H1 (cell line): ENCODE results near the gene ATG5. TPM values are rescaled to one million over a fixed set of nuclear protein-coding genes. Genes with fewer than 3 reads are reported as not detected.

ENCODE experiments used
- CTCF ChIA-PET: fragments of 300-600 bp; sonication (Branson Sonifier 250); formaldehyde crosslinking; loops from one replicate; lab custom pipeline; 2021; ENCODE audit not compliant: partially characterized antibody; lab: Charles Lee
- POLR2A ChIA-PET: fragments of 300-600 bp; sonication (Branson Sonifier 250); formaldehyde crosslinking; loops from one replicate; lab custom pipeline; 2021; ENCODE audit warnings: inconsistent platforms; ENCODE audit not compliant: partially characterized antibody; lab: Charles Lee
- DNase-seq, 2 experiments: peaks; one replicate each; pipeline versions ENCODE4 v3.0.0 to v3.0.0-alpha.2; 2010 to 2022; ENCODE audit warnings: low spot score in 2 of 2, low read depth in 1 of 2, mixed read lengths in 1 of 2
- FAIRE-seq: peaks from 2 replicates; lab custom pipeline; 2011; peaks lifted over from hg19 to GRCh38; lab: Jason Lieb, UNC
- H2AFZ ChIP-seq: 2 replicates; pipeline ENCODE4 v1.8.1; 2012; ENCODE audit warnings: low read length, inconsistent platforms
- H2AK5ac ChIP-seq: 2 replicates; pipeline ENCODE4 v1.6.1; 2013; ENCODE audit warnings: low read depth, low read length
- H2BK120ac ChIP-seq: replicated peaks from 2 replicates; pipeline ENCODE3; 2013; ENCODE audit warnings: low read depth, low read length, inconsistent platforms
- H2BK12ac ChIP-seq: 2 replicates; pipeline ENCODE4 v1.6.1; 2013; ENCODE audit warnings: low read depth, low read length
- H2BK15ac ChIP-seq: 2 replicates; pipeline ENCODE4 v1.6.1; 2013; ENCODE audit warnings: low read length
- H2BK20ac ChIP-seq: 2 replicates; pipeline ENCODE4 v1.6.1; 2013; ENCODE audit warnings: low read length
- H2BK5ac ChIP-seq: 2 replicates; pipeline ENCODE4 v1.6.1; 2013; ENCODE audit warnings: low read depth, low read length
- H3K14ac ChIP-seq: 2 replicates; pipeline ENCODE4 v1.6.1; 2013; ENCODE audit warnings: inconsistent platforms; ENCODE audit not compliant: insufficient read length
- H3K18ac ChIP-seq: 2 replicates; pipeline ENCODE4 v1.6.1; 2013; ENCODE audit warnings: low read length; ENCODE audit errors: extremely low read depth
- H3K23ac ChIP-seq: 2 replicates; pipeline ENCODE4 v1.6.1; 2013; ENCODE audit warnings: inconsistent platforms; ENCODE audit not compliant: insufficient read length
- H3K23me2 ChIP-seq: 2 replicates; pipeline ENCODE4 v1.6.1; 2013; ENCODE audit warnings: low read depth, low read length
- H3K27ac ChIP-seq: 2 replicates; pipeline ENCODE4 v1.6.1; 2011; ENCODE audit warnings: low read depth, low read length, inconsistent platforms
- H3K27me3 ChIP-seq, 4 experiments: replicated peaks in 1 of 4; 1 replicate in 1 of 4; 2 replicates in 3 of 4; pipeline versions ENCODE4 v1.6.1 to v1.8.1; 2011 to 2013; ENCODE audit warnings: low read length in 3 of 4, mild to moderate bottlenecking in 3 of 4, inconsistent platforms in 2 of 4, mixed read lengths in 2 of 4, moderate library complexity in 1 of 4; ENCODE audit not compliant: control insufficient read depth in 3 of 4, insufficient read depth in 3 of 4; ENCODE audit errors: extremely low read depth in 1 of 4
- H3K36me3 ChIP-seq, 4 experiments: 2 replicates each; pipeline versions ENCODE4 v1.6.1 to v1.8.1; 2011 to 2013; ENCODE audit warnings: mild to moderate bottlenecking in 4 of 4, low read length in 3 of 4, moderate library complexity in 2 of 4, control low read depth in 1 of 4, inconsistent platforms in 1 of 4; ENCODE audit not compliant: insufficient read depth in 4 of 4, control insufficient read depth in 2 of 4
- H3K4ac ChIP-seq: replicated peaks from 2 replicates; pipeline ENCODE3; 2013; ENCODE audit warnings: low read length, low read depth, mixed read lengths, inconsistent platforms; ENCODE audit not compliant: insufficient read length
- H3K4me1 ChIP-seq, 4 experiments: replicated peaks in 1 of 4; 1 replicate in 1 of 4; 2 replicates in 3 of 4; pipeline versions ENCODE4 v1.6.1 to v1.8.1; 2011 to 2013; ENCODE audit warnings: low read length in 3 of 4, inconsistent platforms in 2 of 4, mixed read lengths in 1 of 4; ENCODE audit not compliant: insufficient read depth in 4 of 4, control insufficient read depth in 3 of 4
- H3K4me2 ChIP-seq, 2 experiments: 2 replicates each; pipeline versions ENCODE4 v1.6.1 to v1.8.1; 2011 to 2013; ENCODE audit warnings: low read depth in 2 of 2, low read length in 2 of 2, control low read depth in 1 of 2, inconsistent platforms in 1 of 2, mild to moderate bottlenecking in 1 of 2; ENCODE audit not compliant: insufficient read depth in 1 of 2
- H3K4me3 ChIP-seq, 4 experiments: fragments of 200-600, 300-600 bp in 1 of 4; sonication (generic), shearing (Covaris generic), sonication (Bioruptor Twin) in 1 of 4; 2 replicates each; pipeline versions ENCODE4 v1.5.1 to v1.8.1; 2011 to 2016; ENCODE audit warnings: low read length in 4 of 4, low read depth in 3 of 4, control low read depth in 2 of 4, inconsistent platforms in 2 of 4, mild to moderate bottlenecking in 2 of 4, mixed read lengths in 1 of 4, moderate library complexity in 1 of 4; ENCODE audit not compliant: insufficient read depth in 2 of 4; ENCODE audit errors: extremely low read depth in 1 of 4
- H3K56ac ChIP-seq: replicated peaks from 2 replicates; pipeline ENCODE3; 2013; ENCODE audit warnings: low read depth, mild to moderate bottlenecking, mixed read lengths, low read length, inconsistent platforms; ENCODE audit not compliant: insufficient read length
- H3K79me1 ChIP-seq: 2 replicates; pipeline ENCODE4 v1.6.1; 2013; ENCODE audit warnings: low read depth, low read length, control low read depth
- H3K79me2 ChIP-seq, 2 experiments: 2 replicates each; pipeline versions ENCODE4 v1.6.1 to v1.8.1; 2012 to 2013; ENCODE audit warnings: low read length in 2 of 2, mild to moderate bottlenecking in 2 of 2, inconsistent platforms in 1 of 2; ENCODE audit not compliant: insufficient read depth in 2 of 2, control insufficient read depth in 1 of 2
- H3K9ac ChIP-seq, 4 experiments: replicated peaks in 1 of 4; 1 replicate in 1 of 4; 2 replicates in 3 of 4; pipeline versions ENCODE4 v1.6.1 to v1.8.1; 2011 to 2013; ENCODE audit warnings: low read depth in 3 of 4, low read length in 3 of 4, control low read depth in 2 of 4, mild to moderate bottlenecking in 2 of 4, moderate library complexity in 2 of 4, inconsistent platforms in 1 of 4; ENCODE audit errors: extremely low read depth in 1 of 4
- H3K9me3 ChIP-seq, 2 experiments: 2 replicates each; pipeline versions ENCODE4 v1.6.1 to v1.8.1; 2012 to 2013; ENCODE audit warnings: mild to moderate bottlenecking in 2 of 2, moderate library complexity in 2 of 2, control low read depth in 1 of 2, inconsistent platforms in 1 of 2, low read depth in 1 of 2, low read length in 1 of 2, mixed read lengths in 1 of 2; ENCODE audit not compliant: insufficient read depth in 2 of 2
- H4K20me1 ChIP-seq, 2 experiments: replicated peaks in 1 of 2; 2 replicates each; pipeline versions ENCODE3 to v1.8.1; 2011 to 2013; ENCODE audit warnings: inconsistent platforms in 2 of 2, low read length in 2 of 2, mild to moderate bottlenecking in 1 of 2; ENCODE audit not compliant: insufficient read depth in 2 of 2, control insufficient read depth in 1 of 2
- H4K5ac ChIP-seq: 2 replicates; pipeline ENCODE4 v1.6.1; 2013; ENCODE audit warnings: low read length, low read depth, mixed read lengths, inconsistent platforms; ENCODE audit not compliant: insufficient read length
- H4K8ac ChIP-seq: 2 replicates; pipeline ENCODE4 v1.8.0; 2013; ENCODE audit warnings: mild to moderate bottlenecking, moderate library complexity, low read length, inconsistent platforms; ENCODE audit not compliant: insufficient read depth; ENCODE audit errors: extremely low read depth
- H4K91ac ChIP-seq: replicated peaks from 2 replicates; pipeline ENCODE3; 2013; ENCODE audit warnings: low read length, mixed read lengths, inconsistent platforms; ENCODE audit not compliant: insufficient read length
- NRF1 ChIP-seq: IDR thresholded peaks from 2 replicates; pipeline ENCODE4 v1.6.1; 2011; ENCODE audit warnings: mild to moderate bottlenecking, low read depth, low read length, improper control_type of control experiment
- RXRA ChIP-seq: IDR thresholded peaks from 2 replicates; pipeline ENCODE4 v1.6.1; 2011; ENCODE audit warnings: low read depth, mild to moderate bottlenecking, low read length, moderate library complexity; ENCODE audit not compliant: insufficient read depth
- YY1 ChIP-seq: IDR thresholded peaks from 2 replicates; pipeline ENCODE4 v1.6.1; 2011; ENCODE audit warnings: low read depth, mild to moderate bottlenecking, low read length
- WGBS, 2 experiments: shearing (Covaris generic) in 1 of 2; methylation state at CpG; one replicate each; pipeline versions ENCODE4 v1.1.6 to v1.1.7; 2013 to 2015; ENCODE audit warnings: low lambda C conversion rate in 2 of 2, mixed read lengths in 2 of 2, inconsistent platforms in 1 of 2, low coverage in 1 of 2, missing lambda C conversion rate in 1 of 2; ENCODE audit not compliant: insufficient replicate concordance in 2 of 2, insufficient coverage in 1 of 2, insufficient read length in 1 of 2; ENCODE audit errors: extremely low coverage in 1 of 2, missing lambda C conversion rate in 1 of 2; 5-methylcytosine and 5-hydroxymethylcytosine counted together
- polyA plus RNA-seq, 7 experiments: library from polyadenylated mRNA; depleted of rRNA in 3 of 7; stranded (reverse) in 5 of 7; unstranded in 2 of 7; fragments of >200 nt in 5 of 7; fragments of 200-250 nt in 2 of 7; gene quantifications; 1 replicate in 5 of 7; 2 replicates in 1 of 7; 4 replicates in 1 of 7; pipeline versions ENCODE4 v1.2.1 to v1.2.3, GENCODE V29; 2011 to 2013; ENCODE audit warnings: missing spikeins in 2 of 7, mixed read lengths in 2 of 7
- total RNA-seq: library from RNA; stranded (reverse); fragmentation: NEBNext Ultra II Directional; extraction: Animal tissue kit (Norgen Biotek cat#: 25700); gene quantifications from 2 replicates; pipeline ENCODE4 v1.2.1, GENCODE V29; 2021
- TF ChIP-seq, protein P1 (sequence below): IDR thresholded peaks from 2 replicates; pipeline ENCODE4 v1.6.1; 2011; ENCODE audit warnings: low read depth, mild to moderate bottlenecking, low read length; ENCODE audit not compliant: insufficient read depth
- TF ChIP-seq, protein P2 (sequence below): IDR thresholded peaks from 2 replicates; pipeline ENCODE4 v1.6.1; 2011; ENCODE audit warnings: low read length, improper control_type of control experiment

The ATG5 gene
- total and polyA plus RNA-seq, 2 of the 8 experiments (the other 6 are each of a cell fraction or from before 2014, with no cell fraction given), result 18.2 to 39.0 TPM

DNA sequence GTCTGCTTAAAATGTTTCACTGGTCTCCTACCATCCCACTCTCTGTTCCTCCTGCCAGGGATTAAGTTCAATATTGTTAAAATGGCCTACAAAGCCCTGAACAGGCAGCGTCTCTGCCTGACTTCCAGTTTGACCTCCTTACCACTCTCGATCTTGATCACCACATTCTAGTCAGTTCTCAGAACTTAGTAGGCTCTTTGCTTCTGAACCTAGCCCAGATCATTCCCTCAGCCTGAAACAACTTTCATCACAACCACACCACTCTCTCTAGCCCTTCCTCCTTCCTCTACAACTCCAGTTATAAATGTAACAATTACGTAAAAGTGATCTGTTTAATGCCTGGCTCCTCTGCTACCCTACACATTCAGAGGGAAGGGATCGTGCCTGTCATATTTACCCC is 53.3 kb downstream of the ATG5 start:
- no peaks in the 10 kb centered on the region; the same call in 1 of the 2 replicates for H3K23me2 ChIP-seq
- H2BK120ac ChIP-seq, result no peak overlapping the region
- TF ChIP-seq, protein P1, sequence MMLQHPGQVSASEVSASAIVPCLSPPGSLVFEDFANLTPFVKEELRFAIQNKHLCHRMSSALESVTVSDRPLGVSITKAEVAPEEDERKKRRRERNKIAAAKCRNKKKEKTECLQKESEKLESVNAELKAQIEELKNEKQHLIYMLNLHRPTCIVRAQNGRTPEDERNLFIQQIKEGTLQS, result no peak
- TF ChIP-seq NRF1 (no peak), RXRA (no peak), YY1 (no peak)
- TF ChIP-seq, protein P2, sequence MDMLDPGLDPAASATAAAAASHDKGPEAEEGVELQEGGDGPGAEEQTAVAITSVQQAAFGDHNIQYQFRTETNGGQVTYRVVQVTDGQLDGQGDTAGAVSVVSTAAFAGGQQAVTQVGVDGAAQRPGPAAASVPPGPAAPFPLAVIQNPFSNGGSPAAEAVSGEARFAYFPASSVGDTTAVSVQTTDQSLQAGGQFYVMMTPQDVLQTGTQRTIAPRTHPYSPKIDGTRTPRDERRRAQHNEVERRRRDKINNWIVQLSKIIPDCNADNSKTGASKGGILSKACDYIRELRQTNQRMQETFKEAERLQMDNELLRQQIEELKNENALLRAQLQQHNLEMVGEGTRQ, result no peak
- no peak overlapping the region for H3K27ac ChIP-seq
- no peak overlapping the region for H2BK20ac ChIP-seq
- H2AK5ac ChIP-seq, result no peak overlapping the region
- H4K91ac ChIP-seq, result no peak overlapping the region
- peaks cover 0 to 12% (median 0%) of the 10 kb centered on the region in 4 experiments; a peak in 2 of 8 replicates for H3K36me3 ChIP-seq
- no peak overlapping the region for H2BK15ac ChIP-seq
- H4K8ac ChIP-seq, result no peak overlapping the region
- no peaks in the 10 kb centered on the region for H3K27me3 ChIP-seq
- FAIRE-seq, result no peak
- H2BK5ac ChIP-seq, result no peak overlapping the region
- no peak overlapping the region for H3K4me2 ChIP-seq
- peaks cover 0 to 9% of the 10 kb centered on the region in 2 experiments; a peak in 1 of 4 replicates for H3K9me3 ChIP-seq
- no peak overlapping the region for H2AFZ ChIP-seq
- H3K9ac ChIP-seq, result no peak overlapping the region
- H3K79me1 ChIP-seq, result no peaks in the 10 kb centered on the region; the same call in 1 of the 2 replicates
- DNase-seq, result no peak
- H3K56ac ChIP-seq, result no peak overlapping the region
- whole genome bisulfite sequencing, 2 experiments, result 97% methylated on average over 4 of the region's 4 CpGs; no CpG with 5 or more reads in 1 of the 2 experiments
- H3K23ac ChIP-seq, result no peak overlapping the region
- H3K14ac ChIP-seq, result no peak overlapping the region
- H3K79me2 ChIP-seq, result peaks cover 3 to 61% of the 10 kb centered on the region in 2 experiments; a peak in 3 of 4 replicates
- ChIA-PET POLR2A (interaction anchor here (0.7 kb wide), 1 partner anchor 59 kb away, joined by 3 read pairs; no protein-coding TSS in a partner anchor), CTCF (interaction anchor here (0.6 to 3.3 kb wide), 3 partner anchors 10 to 91 kb away, joined by 4 to 9 read pairs (median 6); no protein-coding TSS in a partner anchor)
- no peak overlapping the region for H3K18ac ChIP-seq
- no peak overlapping the region for H3K4me3 ChIP-seq
- peaks cover 2% of the 10 kb centered on the region in 2 experiments for H4K20me1 ChIP-seq
- no peak overlapping the region for H4K5ac ChIP-seq
- no peak overlapping the region for H3K4ac ChIP-seq
- 0 out of 7 replicates have a peak, but pooled peaks cover 0 to 3% (median 0%) of the 10 kb centered on the region in 4 experiments for H3K4me1 ChIP-seq
- no peak overlapping the region for H2BK12ac ChIP-seq
